Mucosa of gallbladder (tissue), 1 donor: ENCODE results near the gene TNFRSF19. TPM values are rescaled to one million over a fixed set of nuclear protein-coding genes. Genes with fewer than 3 reads are reported as not detected.

Experiments
- DNase-seq: peaks from one replicate; pipeline ENCODE4 v3.0.0-alpha.2; 2020; ENCODE audit warnings: low spot score
- total RNA-seq: library from RNA; stranded (reverse); gene quantifications from one replicate; pipeline ENCODE4 v1.2.1, GENCODE V29; 2021
- donor health status: DM: no; HTN: no; CAD: no.

TNFRSF19 gene
- total RNA-seq, 1 donor from 2014 or later, result 6.4 TPM

GRCh38 chr13:23715762-23716235 lies 145.6 kb downstream of the TNFRSF19 start:
- peak; percentile 23 for DNase-seq

GRCh38 chr13:23716401-23716800 lies 146.2 kb downstream of the TNFRSF19 start:
- DNase-seq, result no peak

- DNase-seq, result no peak
Observed at GRCh38 chr13:23718996-23719395, 148.8 kb downstream of the TNFRSF19 start.

- no peak for DNase-seq
Observed at GRCh38 chr13:23722726-23723453, 152.7 kb downstream of the TNFRSF19 start.

- DNase-seq, result no peak
Observed at GRCh38 chr13:23723471-23723870, 153.3 kb downstream of the TNFRSF19 start.

- DNase-seq, result no peak
Observed at GRCh38 chr13:23724196-23724970, 154.2 kb downstream of the TNFRSF19 start.

Other genes with a start within 250 kb of the TNFRSF19 start
- 8.4 TPM for gene SACS, start 136.7 kb upstream of the TNFRSF19 start, total RNA-seq